GM12865 (cell line): ENCODE data around the gene FOXN3.

ENCODE experiments used
- DNase-seq: peaks from one replicate; pipeline ENCODE4 v3.0.0; 2010; ENCODE audit warnings: low read depth
- H3K4me3 ChIP-seq: 2 replicates; pipeline ENCODE4 v1.5.1; 2011; ENCODE audit warnings: mild to moderate bottlenecking, low read depth, low read length, control low read depth
- CTCF ChIP-seq: IDR thresholded peaks from 2 replicates; pipeline ENCODE4 v1.5.1; 2011; ENCODE audit warnings: low read length, control low read depth, low read depth, inconsistent platforms; ENCODE audit not compliant: insufficient read depth; ENCODE audit errors: missing control alignments

The FOXN3 gene

GRCh38 chr14:89131004-89131750, 285.9 kb downstream of the FOXN3 start:
- no peak for TF ChIP-seq CTCF
- DNase-seq: no peak
- no peak overlapping the region for H3K4me3 ChIP-seq

- H3K4me3 ChIP-seq: no peak overlapping the region
- TF ChIP-seq CTCF: no peak
- no peak for DNase-seq
These were observed 287.5 kb downstream of the FOXN3 start for GRCh38 chr14:89129570-89129969.

GRCh38 chr14:89128311-89129026, 288.6 kb downstream of the FOXN3 start:
- no peak overlapping the region for H3K4me3 ChIP-seq
- no peak for DNase-seq
- TF ChIP-seq CTCF: no peak

- H3K4me3 ChIP-seq: no peak overlapping the region
- TF ChIP-seq CTCF: no peak
- no peak for DNase-seq
These were observed 290.6 kb downstream of the FOXN3 start for GRCh38 chr14:89126461-89126860.

- H3K4me3 ChIP-seq: no peak overlapping the region
- TF ChIP-seq CTCF: no peak
- DNase-seq: no peak
These were observed 291.8 kb downstream of the FOXN3 start for GRCh38 chr14:89125216-89125615.

GRCh38 chr14:89123851-89124250, 293.2 kb downstream of the FOXN3 start:
- no peak for TF ChIP-seq CTCF
- DNase-seq: peak; percentile 12
- no peak overlapping the region for H3K4me3 ChIP-seq
